HG03520 (cell line): ENCODE measurements around the gene CDK4.
"Not testable (repeated sequence)": the region's sequence is repeated elsewhere in the genome, so short reads cannot be mapped to it uniquely, and the experiment has no call there.

Source experiments
- ATAC-seq: cut with Tn5 transposase; IDR thresholded peaks from one replicate; pipeline ENCODE4 v1.9.1; 2021; ENCODE audit warnings: mild to moderate bottlenecking, moderate library complexity; ENCODE audit not compliant: unreplicated experiment

Gene CDK4

GRCh38 chr12:57751788-57752667, at the start of gene CDK4:
Gene CDK4 (minus strand): TSS chr12:57752310. CDS start chr12:57751717, 593 bp downstream.
- ATAC-seq = peak; percentile 65

- ATAC-seq = no peak
Measured at GRCh38 chr12:57800965-57801364, 48.9 kb upstream of the CDK4 start.

GRCh38 chr12:57797933-57798332, 45.8 kb upstream of the CDK4 start:
- ATAC-seq = no peak

GRCh38 chr12:57796996-57797395, 44.9 kb upstream of the CDK4 start:
- ATAC-seq = no peak

GRCh38 chr12:57795354-57795753, 43.2 kb upstream of the CDK4 start:
- no peak for ATAC-seq

- no peak for ATAC-seq
Measured at GRCh38 chr12:57793920-57794319, 41.8 kb upstream of the CDK4 start.

GRCh38 chr12:57783861-57784260, 31.8 kb upstream of the CDK4 start:
- no peak for ATAC-seq

GRCh38 chr12:57783466-57783801, 31.3 kb upstream of the CDK4 start:
- no peak for ATAC-seq

- peak; percentile 74 for ATAC-seq
Measured at GRCh38 chr12:57782608-57783465, 30.7 kb upstream of the CDK4 start, which contains the start of gene TSFM. Gene TSFM (plus strand): TSS chr12:57782787. CDS start chr12:57782802, 15 bp downstream.

GRCh38 chr12:57782243-57782607, 30.1 kb upstream of the CDK4 start:
- ATAC-seq = peak; percentile 19

- ATAC-seq = no peak
Measured at GRCh38 chr12:57781801-57782200, 29.7 kb upstream of the CDK4 start.

GRCh38 chr12:57781244-57781643, 29.1 kb upstream of the CDK4 start:
- ATAC-seq = no peak

GRCh38 chr12:57780284-57780897, 28.3 kb upstream of the CDK4 start:
- no peak for ATAC-seq

GRCh38 chr12:57779736-57780135, 27.6 kb upstream of the CDK4 start:
- no peak for ATAC-seq

- no peak for ATAC-seq
Measured at GRCh38 chr12:57777911-57778310, 25.8 kb upstream of the CDK4 start.

- ATAC-seq = no peak
Measured at GRCh38 chr12:57777367-57777766, 25.3 kb upstream of the CDK4 start.

GRCh38 chr12:57776247-57776587, 24.1 kb upstream of the CDK4 start:
- ATAC-seq = no peak

- ATAC-seq = no peak
Measured at GRCh38 chr12:57775563-57776246, 23.6 kb upstream of the CDK4 start.

- no peak for ATAC-seq
Measured at GRCh38 chr12:57775044-57775443, 22.9 kb upstream of the CDK4 start.

- ATAC-seq = not testable (repeated sequence)
Measured at GRCh38 chr12:57774634-57775033, 22.5 kb upstream of the CDK4 start.
